ENCODE results near the gene MAMDC4.

Gene MAMDC4

GRCh38 chr9:136860529-136860928, 8.4 kb downstream of the MAMDC4 start:
- no peak overlapping the region for H3K4me3 ChIP-seq (replicated peaks; ENCODE audit: insufficient read depth, low read length)
- H3K27me3 ChIP-seq (ENCODE audit: insufficient read depth, poor library complexity, severe bottlenecking): no peaks in the 10 kb centered on the region
- DNase-seq (ENCODE audit: low read depth in 1 of 2, low spot score in 1 of 2): no peak
- TF ChIP-seq POLR2AphosphoS5 (IDR thresholded peaks at IDR 0.05; ENCODE audit: low read depth) (no peak), REST (IDR thresholded peaks at IDR 0.05; ENCODE audit: insufficient replicate concordance, low read depth) (no peak), SPI1 (IDR thresholded peaks at IDR 0.05; ENCODE audit: borderline replicate concordance, low read depth) (no peak), GABPA (IDR thresholded peaks at IDR 0.05; ENCODE audit: low read depth) (no peak), CTCF (IDR thresholded peaks at IDR 0.05; ENCODE audit: insufficient read depth, low read length) (no peak)
- H3K27ac ChIP-seq (replicated peaks): no peak overlapping the region

- TF ChIP-seq SPI1 (IDR thresholded peaks at IDR 0.05; ENCODE audit: borderline replicate concordance, low read depth) (no peak), GABPA (IDR thresholded peaks at IDR 0.05; ENCODE audit: low read depth) (no peak), POLR2AphosphoS5 (IDR thresholded peaks at IDR 0.05; ENCODE audit: low read depth) (no peak; the same call in 1 of the 2 replicates), REST (IDR thresholded peaks at IDR 0.05; ENCODE audit: insufficient replicate concordance, low read depth) (no peak), CTCF (IDR thresholded peaks at IDR 0.05; ENCODE audit: insufficient read depth, low read length) (no peak)
- DNase-seq (ENCODE audit: low read depth in 1 of 2, low spot score in 1 of 2): no peak
Observed at GRCh38 chr9:136860933-136861873, 9.1 kb downstream of the MAMDC4 start.

GRCh38 chr9:136861874-136862457, 9.8 kb downstream of the MAMDC4 start:
- H3K27ac ChIP-seq (replicated peaks): no peak overlapping the region
- H3K4me3 ChIP-seq (replicated peaks; ENCODE audit: insufficient read depth, low read length): no peak overlapping the region
- no peak for DNase-seq (ENCODE audit: low read depth in 1 of 2, low spot score in 1 of 2)
- TF ChIP-seq CTCF (IDR thresholded peaks at IDR 0.05; ENCODE audit: insufficient read depth, low read length): no peak
- TF ChIP-seq GABPA (IDR thresholded peaks at IDR 0.05; ENCODE audit: low read depth): no peak
- TF ChIP-seq REST (IDR thresholded peaks at IDR 0.05; ENCODE audit: insufficient replicate concordance, low read depth): no peak
- no peak for TF ChIP-seq SPI1 (IDR thresholded peaks at IDR 0.05; ENCODE audit: borderline replicate concordance, low read depth)
- TF ChIP-seq POLR2AphosphoS5 (IDR thresholded peaks at IDR 0.05; ENCODE audit: low read depth): no peak
- no peaks in the 10 kb centered on the region for H3K27me3 ChIP-seq (ENCODE audit: insufficient read depth, poor library complexity, severe bottlenecking)

More at GRCh38 chr9:136860933-136861873, 9.1 kb downstream of the MAMDC4 start:
- H3K27me3 ChIP-seq (ENCODE audit: insufficient read depth, poor library complexity, severe bottlenecking): no peaks in the 10 kb centered on the region
- no peak overlapping the region for H3K27ac ChIP-seq (replicated peaks)
- H3K4me3 ChIP-seq (replicated peaks; ENCODE audit: insufficient read depth, low read length): no peak overlapping the region
